ENCODE results near the gene RGS11. TPM values are rescaled to one million over a fixed set of nuclear protein-coding genes. Genes with fewer than 3 reads are reported as not detected.

RGS11 gene
- total and polyA plus RNA-seq, 2 donors from 2014 or later: 2.5 to 5.9 TPM

- peaks cover 0 to 12% (median 12%) of the 10 kb centered on the region in 3 donors for H3K4me1 ChIP-seq (ENCODE audit: control insufficient read depth in 2 of 3, insufficient read depth in 2 of 3, low read depth in 1 of 3, low read length in 3 of 3)
- H3K4me3 ChIP-seq (ENCODE audit: low read length in 3 of 3): peak within 1 kb of the TSS; percentile 83 to 85 (median 85)
- no peak for TF ChIP-seq CTCF (IDR thresholded peaks at IDR 0.05; ENCODE audit: borderline replicate concordance, extremely low read depth, insufficient read depth)
- H3K27ac ChIP-seq (ENCODE audit: low read depth in 2 of 2, low read length in 2 of 2): peak within 1 kb of the TSS; percentile 97 to 98
- H3K9me3 ChIP-seq (ENCODE audit: control insufficient read depth in 2 of 3, insufficient read depth in 1 of 3, low read length in 3 of 3): no peaks in the 10 kb centered on the region
- no peak for FAIRE-seq
- DNase-seq: peak; percentile 93 to 97 (median 94)
- H3K9ac ChIP-seq (ENCODE audit: low read length in 3 of 3): peak within 1 kb of the TSS; percentile 71 to 88 (median 77)
- H3K27me3 ChIP-seq (ENCODE audit: control insufficient read depth, insufficient read depth, low read length): no peaks in the 10 kb centered on the region
- peaks cover 3 to 21% (median 17%) of the 10 kb centered on the region in 3 donors for H3K36me3 ChIP-seq (ENCODE audit: control insufficient read depth in 2 of 3, insufficient read depth in 3 of 3, low read length in 3 of 3)
- intact Hi-C loops (cut with DNase I): no loop called here
Measured at GRCh38 chr16:228852-229730, 46.7 kb downstream of the RGS11 start, which contains the start of gene LUC7L. Gene LUC7L, minus strand, starts transcription at chr16:229449. Its CDS starts 110 bp downstream, at chr16:229339.

- FAIRE-seq: no peak
- intact Hi-C loops (cut with DNase I): no loop called here
- H3K9ac ChIP-seq (ENCODE audit: low read length in 3 of 3): peak overlapping the region; percentile 71 to 88 (median 77)
- DNase-seq: peak in 1 of 5 donors; percentile 36
- H3K36me3 ChIP-seq (ENCODE audit: control insufficient read depth in 2 of 3, insufficient read depth in 3 of 3, low read length in 3 of 3): peaks cover 3 to 21% (median 21%) of the 10 kb centered on the region in 3 donors
- H3K9me3 ChIP-seq (ENCODE audit: control insufficient read depth in 2 of 3, insufficient read depth in 1 of 3, low read length in 3 of 3): no peaks in the 10 kb centered on the region
- H3K27me3 ChIP-seq (ENCODE audit: control insufficient read depth, insufficient read depth, low read length): no peaks in the 10 kb centered on the region
- no peak for TF ChIP-seq CTCF (IDR thresholded peaks at IDR 0.05; ENCODE audit: borderline replicate concordance, extremely low read depth, insufficient read depth)
- peak overlapping the region; percentile 83 to 85 (median 85) for H3K4me3 ChIP-seq (ENCODE audit: low read length in 3 of 3)
- H3K4me1 ChIP-seq (ENCODE audit: control insufficient read depth in 2 of 3, insufficient read depth in 2 of 3, low read depth in 1 of 3, low read length in 3 of 3): peaks cover 0 to 12% (median 12%) of the 10 kb centered on the region in 3 donors
- peak overlapping the region; percentile 97 to 98 for H3K27ac ChIP-seq (ENCODE audit: low read depth in 2 of 2, low read length in 2 of 2)
Measured at GRCh38 chr16:228151-228851, 47.4 kb downstream of the RGS11 start.

GRCh38 chr16:220021-220420, 55.7 kb downstream of the RGS11 start:
- FAIRE-seq: no peak
- no peak for TF ChIP-seq CTCF (IDR thresholded peaks at IDR 0.05; ENCODE audit: borderline replicate concordance, extremely low read depth, insufficient read depth)
- Histone ChIP-seq H3K4me3 (ENCODE audit: low read length in 3 of 3) (no peak overlapping the region), H3K9ac (ENCODE audit: low read length in 3 of 3) (no peak overlapping the region), H3K9me3 (ENCODE audit: control insufficient read depth in 2 of 3, insufficient read depth in 1 of 3, low read length in 3 of 3) (no peaks in the 10 kb centered on the region), H3K4me1 (ENCODE audit: control insufficient read depth in 2 of 3, insufficient read depth in 2 of 3, low read depth in 1 of 3, low read length in 3 of 3) (no peaks in the 10 kb centered on the region), H3K27ac (ENCODE audit: low read depth in 2 of 2, low read length in 2 of 2) (no peak overlapping the region), H3K27me3 (ENCODE audit: control insufficient read depth, insufficient read depth, low read length) (no peaks in the 10 kb centered on the region), H3K36me3 (ENCODE audit: control insufficient read depth in 2 of 3, insufficient read depth in 3 of 3, low read length in 3 of 3) (peaks cover 6 to 21% (median 19%) of the 10 kb centered on the region in 3 donors)
- DNase-seq: no peak
- intact Hi-C loops (cut with DNase I): no loop called here

Other genes starting within 250 kb of the RGS11 start
- 8.8 TPM for gene POLR3K, start 222.3 kb downstream of the RGS11 start, total RNA-seq
- gene POLR3K, start 222.3 kb downstream of the RGS11 start, polyA plus RNA-seq (ENCODE audit: insufficient read depth, low read depth, low replicate concordance): 18.5 TPM
- 14.7 TPM for gene SNRNP25, start 222.1 kb downstream of the RGS11 start, total RNA-seq
- 60.3 TPM for gene SNRNP25, start 222.1 kb downstream of the RGS11 start, polyA plus RNA-seq (ENCODE audit: insufficient read depth, low read depth, low replicate concordance)
- 33.1 TPM for gene RHBDF1, start 203.3 kb downstream of the RGS11 start, total RNA-seq
- gene RHBDF1, start 203.3 kb downstream of the RGS11 start, polyA plus RNA-seq (ENCODE audit: insufficient read depth, low read depth, low replicate concordance): 12.0 TPM
- 40.8 TPM for gene MPG, start 197.7 kb downstream of the RGS11 start, total RNA-seq
- gene MPG, start 197.7 kb downstream of the RGS11 start, polyA plus RNA-seq (ENCODE audit: insufficient read depth, low read depth, low replicate concordance): 54.3 TPM
- 37.8 TPM for gene NPRL3, start 137.3 kb downstream of the RGS11 start, total RNA-seq
- gene NPRL3, start 137.3 kb downstream of the RGS11 start, polyA plus RNA-seq (ENCODE audit: insufficient read depth, low read depth, low replicate concordance): 21.3 TPM
- not detected for gene HBZ, start 123.3 kb downstream of the RGS11 start, total RNA-seq
- gene HBZ, start 123.3 kb downstream of the RGS11 start, polyA plus RNA-seq (ENCODE audit: insufficient read depth, low read depth, low replicate concordance): not detected
- not detected for gene HBM, start 110.0 kb downstream of the RGS11 start, total RNA-seq
- not detected for gene HBM, start 110.0 kb downstream of the RGS11 start, polyA plus RNA-seq (ENCODE audit: insufficient read depth, low read depth, low replicate concordance)
- 33.9 TPM for gene HBA2, start 103.1 kb downstream of the RGS11 start, total RNA-seq
- gene HBA2, start 103.1 kb downstream of the RGS11 start, polyA plus RNA-seq (ENCODE audit: insufficient read depth, low read depth, low replicate concordance): 11.1 TPM
- gene HBA1, start 99.3 kb downstream of the RGS11 start, total RNA-seq: 41.1 TPM
- 2.6 TPM for gene HBA1, start 99.3 kb downstream of the RGS11 start, polyA plus RNA-seq (ENCODE audit: insufficient read depth, low read depth, low replicate concordance)
- not detected for gene HBQ1, start 95.5 kb downstream of the RGS11 start, total RNA-seq
- not detected for gene HBQ1, start 95.5 kb downstream of the RGS11 start, polyA plus RNA-seq (ENCODE audit: insufficient read depth, low read depth, low replicate concordance)
- gene LUC7L, start 46.5 kb downstream of the RGS11 start, total RNA-seq: 72.0 TPM
- 56.3 TPM for gene LUC7L, start 46.5 kb downstream of the RGS11 start, polyA plus RNA-seq (ENCODE audit: insufficient read depth, low read depth, low replicate concordance)
- 109 TPM for gene FAM234A, start 41.1 kb downstream of the RGS11 start, total RNA-seq
- gene FAM234A, start 41.1 kb downstream of the RGS11 start, polyA plus RNA-seq (ENCODE audit: insufficient read depth, low read depth, low replicate concordance): 65.3 TPM
- gene ARHGDIG, start 4.6 kb upstream of the RGS11 start, total RNA-seq: 0.88 TPM
- not detected for gene ARHGDIG, start 4.6 kb upstream of the RGS11 start, polyA plus RNA-seq (ENCODE audit: insufficient read depth, low read depth, low replicate concordance)
- not detected for gene PDIA2, start 7.2 kb upstream of the RGS11 start, total RNA-seq
- gene PDIA2, start 7.2 kb upstream of the RGS11 start, polyA plus RNA-seq (ENCODE audit: insufficient read depth, low read depth, low replicate concordance): not detected
- 24.6 TPM for gene AXIN1, start 76.8 kb upstream of the RGS11 start, total RNA-seq
- 9.7 TPM for gene AXIN1, start 76.8 kb upstream of the RGS11 start, polyA plus RNA-seq (ENCODE audit: insufficient read depth, low read depth, low replicate concordance)
- gene MRPL28, start 94.6 kb upstream of the RGS11 start, total RNA-seq: 59.1 TPM
- 201 TPM for gene MRPL28, start 94.6 kb upstream of the RGS11 start, polyA plus RNA-seq (ENCODE audit: insufficient read depth, low read depth, low replicate concordance)
- 65.0 TPM for gene PGAP6, start 106.0 kb upstream of the RGS11 start, total RNA-seq
- 144 TPM for gene PGAP6, start 106.0 kb upstream of the RGS11 start, polyA plus RNA-seq (ENCODE audit: insufficient read depth, low read depth, low replicate concordance)
- gene NME4, start 121.3 kb upstream of the RGS11 start, total RNA-seq: 56.6 TPM
- gene NME4, start 121.3 kb upstream of the RGS11 start, polyA plus RNA-seq (ENCODE audit: insufficient read depth, low read depth, low replicate concordance): 100 TPM
- 23.8 TPM for gene DECR2, start 125.9 kb upstream of the RGS11 start, total RNA-seq
- gene DECR2, start 125.9 kb upstream of the RGS11 start, polyA plus RNA-seq (ENCODE audit: insufficient read depth, low read depth, low replicate concordance): 58.9 TPM
- 84.9 TPM for gene RAB11FIP3, start 149.7 kb upstream of the RGS11 start, total RNA-seq
- gene RAB11FIP3, start 149.7 kb upstream of the RGS11 start, polyA plus RNA-seq (ENCODE audit: insufficient read depth, low read depth, low replicate concordance): 162 TPM